T-cell (primary cell): ENCODE measurements around the gene SLC8A1. TPM values are rescaled to one million over a fixed set of nuclear protein-coding genes. Genes with fewer than 3 reads are reported as not detected.
A peak's percentile ranks its signal among the peaks of the same experiment; 100 is the strongest.

Experiments
- ATAC-seq, 4 experiments: fragments of 200-7000 bp in 3 of 4; fragments of 150-1000 bp in 1 of 4; cut with Tn5 transposase; replicated peaks in 1 of 4; 1 replicate in 3 of 4; 2 replicates in 1 of 4; pipeline ENCODE4 v1.10.0; 2021; ENCODE audit warnings: moderate library complexity in 3 of 4, mild to moderate bottlenecking in 2 of 4, moderate number of reproducible peaks in 1 of 4
- CTCF ChIA-PET, 2 donors: fragments of 300-600 bp; sonication (Branson Sonifier 250); formaldehyde crosslinking; loops; one replicate each; lab custom pipeline; 2022; ENCODE audit warnings: antibody characterized with exemption in 2 of 2; lab: Charles Lee
- POLR2A ChIA-PET, 2 donors: fragments of 300-600 bp; sonication (Branson Sonifier 250); formaldehyde crosslinking; loops; one replicate each; lab custom pipeline; 2022; ENCODE audit warnings: antibody characterized with exemption in 2 of 2; lab: Charles Lee
- DNase-seq, 35 experiments: peaks; one replicate each; pipeline versions ENCODE4 v3.0.0 to v3.0.0-alpha.2; 2013 to 2023
- H3K27ac ChIP-seq: one replicate; pipeline ENCODE4 v1.5.1; 2013; ENCODE audit warnings: low read length
- H3K27me3 ChIP-seq, 2 experiments: replicated peaks in 1 of 2; 1 replicate in 1 of 2; 2 replicates in 1 of 2; pipeline versions ENCODE4 v1.6.1 to v1.7.0; 2013; ENCODE audit warnings: low read length in 1 of 2, mixed read lengths in 1 of 2; ENCODE audit not compliant: control insufficient read depth in 2 of 2, insufficient read depth in 2 of 2; ENCODE audit errors: extremely low read depth in 1 of 2
- H3K36me3 ChIP-seq, 2 donors: 1 replicate in 1 of 2; 2 replicates in 1 of 2; pipeline versions ENCODE4 v1.6.1 to v1.7.0; 2013; ENCODE audit warnings: low read length in 1 of 2; ENCODE audit not compliant: control insufficient read depth in 2 of 2, insufficient read depth in 1 of 2; ENCODE audit errors: extremely low read depth in 1 of 2
- H3K4me1 ChIP-seq, 2 experiments: 1 replicate in 1 of 2; 2 replicates in 1 of 2; pipeline versions ENCODE4 v1.6.1 to v1.7.0; 2013; ENCODE audit warnings: low read length in 2 of 2, mixed read lengths in 1 of 2; ENCODE audit not compliant: insufficient read depth in 2 of 2, control insufficient read depth in 1 of 2; ENCODE audit errors: extremely low read depth in 1 of 2
- H3K4me3 ChIP-seq, 2 donors: 1 replicate in 1 of 2; 2 replicates in 1 of 2; pipeline versions ENCODE4 v1.5.1 to v1.7.0; 2013; ENCODE audit warnings: mild to moderate bottlenecking in 2 of 2, low read length in 1 of 2, moderate library complexity in 1 of 2; ENCODE audit not compliant: control insufficient read depth in 1 of 2; ENCODE audit errors: extremely low read depth in 1 of 2
- H3K9me3 ChIP-seq: 2 replicates; pipeline ENCODE4 v1.7.0; 2013
- H3K27ac Mint-ChIP-seq, 2 donors: one replicate each; pipeline ENCODE4 v1.8.0; 2020 to 2021; ENCODE audit warnings: mild to moderate bottlenecking in 2 of 2, mixed read lengths in 2 of 2
- H3K27me3 Mint-ChIP-seq, 2 donors: one replicate each; pipeline ENCODE4 v1.8.0; 2021 to 2022; ENCODE audit warnings: mixed read lengths in 2 of 2
- H3K36me3 Mint-ChIP-seq: one replicate; pipeline ENCODE4 v1.8.0; 2021; ENCODE audit warnings: mixed read lengths
- H3K4me1 Mint-ChIP-seq, 3 donors: one replicate each; pipeline ENCODE4 v1.8.0; 2020 to 2022; ENCODE audit warnings: mixed read lengths in 3 of 3, mild to moderate bottlenecking in 1 of 3
- H3K4me3 Mint-ChIP-seq, 3 donors: one replicate each; pipeline ENCODE4 v1.8.0; 2020 to 2022; ENCODE audit warnings: mild to moderate bottlenecking in 3 of 3, mixed read lengths in 3 of 3, moderate library complexity in 3 of 3
- H3K9me3 Mint-ChIP-seq, 3 donors: one replicate each; pipeline ENCODE4 v1.8.0; 2020 to 2022; ENCODE audit warnings: mixed read lengths in 3 of 3
- WGBS: methylation state at CpG from one replicate; pipeline ENCODE4 v1.1.5; 2013; ENCODE audit warnings: missing lambda C conversion rate; ENCODE audit not compliant: insufficient coverage; 5-methylcytosine and 5-hydroxymethylcytosine counted together
- total RNA-seq, 35 experiments: library from RNA in 6 of 35; stranded (reverse) in 6 of 35; fragments of 120-200 nt in 1 of 35; gene quantifications; one replicate each; pipeline versions ENCODE4 v1.2.1 to v1.2.4 and lab custom pipeline; 2013 to 2026

SLC8A1 gene
- total RNA-seq, 5 donors from 2014 or later (not counting 1 experiment from before 2014, with no cell fraction given) = 0.09 to 0.35 (median 0.13) TPM

- no peak overlapping the region for H3K4me3 ChIP-seq
- no peaks in the 10 kb centered on the region for H3K4me1 Mint-ChIP-seq
- H3K9me3 ChIP-seq = no peaks in the 10 kb centered on the region
- no peaks in the 10 kb centered on the region for H3K36me3 ChIP-seq
- DNase-seq (no peak), ATAC-seq (no peak)
- no peaks in the 10 kb centered on the region for H3K36me3 Mint-ChIP-seq
- H3K4me1 ChIP-seq = no peaks in the 10 kb centered on the region
- H3K27me3 ChIP-seq = no peaks in the 10 kb centered on the region
- ChIA-PET CTCF (no interaction called here), POLR2A (no interaction called here)
- H3K4me3 Mint-ChIP-seq = no peak overlapping the region
- no peak overlapping the region for H3K27ac Mint-ChIP-seq
- WGBS = no CpG with 5 or more reads among the region's 2 CpGs
- H3K27ac ChIP-seq = no peak overlapping the region
- H3K27me3 Mint-ChIP-seq = no peaks in the 10 kb centered on the region
- H3K9me3 Mint-ChIP-seq = no peaks in the 10 kb centered on the region
Observed at GRCh38 chr2:40249577-40249976, 202.3 kb downstream of the SLC8A1 start.

GRCh38 chr2:40248294-40248693, 203.6 kb downstream of the SLC8A1 start:
- ATAC-seq = no peak
- no CpG with 5 or more reads among the region's 1 CpG for WGBS
- H3K27me3 Mint-ChIP-seq = no peaks in the 10 kb centered on the region

GRCh38 chr2:40244675-40245074, 207.2 kb downstream of the SLC8A1 start:
- H3K36me3 ChIP-seq = no peaks in the 10 kb centered on the region
- no peak for ATAC-seq
- no peak overlapping the region for H3K27ac ChIP-seq
- H3K4me1 ChIP-seq = no peaks in the 10 kb centered on the region
- H3K27me3 ChIP-seq = no peaks in the 10 kb centered on the region
- peak in 2 of 35 experiments; percentile 0 to 1 for DNase-seq
- no peak overlapping the region for H3K4me3 Mint-ChIP-seq
- POLR2A ChIA-PET = no interaction called here
- H3K4me1 Mint-ChIP-seq = no peaks in the 10 kb centered on the region
- no peaks in the 10 kb centered on the region for H3K27me3 Mint-ChIP-seq
- CTCF ChIA-PET = no interaction called here
- H3K36me3 Mint-ChIP-seq = no peaks in the 10 kb centered on the region
- no peak overlapping the region for H3K4me3 ChIP-seq
- H3K9me3 Mint-ChIP-seq = no peaks in the 10 kb centered on the region
- no peak overlapping the region for H3K27ac Mint-ChIP-seq
- WGBS = 0% methylated on average over 1 of the region's 1 CpG
- no peaks in the 10 kb centered on the region for H3K9me3 ChIP-seq

More at GRCh38 chr2:40248294-40248693, 203.6 kb downstream of the SLC8A1 start:
- Mint-ChIP-seq H3K27ac (no peak overlapping the region), H3K4me1 (no peaks in the 10 kb centered on the region), H3K36me3 (no peaks in the 10 kb centered on the region), H3K4me3 (no peak overlapping the region), H3K9me3 (no peaks in the 10 kb centered on the region)
- Histone ChIP-seq H3K36me3 (no peaks in the 10 kb centered on the region), H3K27me3 (no peaks in the 10 kb centered on the region), H3K4me1 (no peaks in the 10 kb centered on the region), H3K4me3 (no peak overlapping the region), H3K9me3 (no peaks in the 10 kb centered on the region), H3K27ac (no peak overlapping the region)
- ChIA-PET CTCF (no interaction called here), POLR2A (no interaction called here)
- DNase-seq = no peak

- WGBS = no CpG with 5 or more reads among the region's 6 CpGs
- no peaks in the 10 kb centered on the region for H3K27me3 Mint-ChIP-seq
- Histone ChIP-seq H3K36me3 (no peaks in the 10 kb centered on the region), H3K27ac (no peak overlapping the region), H3K4me1 (no peaks in the 10 kb centered on the region), H3K9me3 (no peaks in the 10 kb centered on the region), H3K27me3 (no peaks in the 10 kb centered on the region), H3K4me3 (no peak overlapping the region)
- no peak overlapping the region for H3K4me3 Mint-ChIP-seq
- H3K9me3 Mint-ChIP-seq = no peaks in the 10 kb centered on the region
- no peaks in the 10 kb centered on the region for H3K4me1 Mint-ChIP-seq
- CTCF ChIA-PET = no interaction called here
- no peaks in the 10 kb centered on the region for H3K36me3 Mint-ChIP-seq
- DNase-seq (no peak), ATAC-seq (no peak)
- POLR2A ChIA-PET = no interaction called here
- H3K27ac Mint-ChIP-seq = no peak overlapping the region
Observed at GRCh38 chr2:40244251-40244650, 207.6 kb downstream of the SLC8A1 start.

GRCh38 chr2:40243581-40244187, 208.2 kb downstream of the SLC8A1 start:
- ChIA-PET POLR2A (no interaction called here), CTCF (no interaction called here)
- Histone ChIP-seq H3K36me3 (no peaks in the 10 kb centered on the region), H3K4me3 (no peak overlapping the region), H3K27me3 (no peaks in the 10 kb centered on the region), H3K9me3 (no peaks in the 10 kb centered on the region), H3K4me1 (no peaks in the 10 kb centered on the region), H3K27ac (no peak overlapping the region)
- Mint-ChIP-seq H3K36me3 (no peaks in the 10 kb centered on the region), H3K9me3 (no peaks in the 10 kb centered on the region), H3K4me1 (no peaks in the 10 kb centered on the region), H3K4me3 (no peak overlapping the region), H3K27ac (no peak overlapping the region), H3K27me3 (no peaks in the 10 kb centered on the region)
- no CpG with 5 or more reads among the region's 3 CpGs for WGBS
- ATAC-seq = no peak
- no peak for DNase-seq

GRCh38 chr2:40242315-40242714, 209.6 kb downstream of the SLC8A1 start:
- WGBS = 0% methylated on average over 1 of the region's 3 CpGs
- H3K27ac Mint-ChIP-seq = no peak overlapping the region
- H3K36me3 ChIP-seq = no peaks in the 10 kb centered on the region
- no peaks in the 10 kb centered on the region for H3K27me3 Mint-ChIP-seq
- no peaks in the 10 kb centered on the region for H3K4me1 Mint-ChIP-seq
- no peaks in the 10 kb centered on the region for H3K36me3 Mint-ChIP-seq
- no peak overlapping the region for H3K27ac ChIP-seq
- H3K4me3 ChIP-seq = no peak overlapping the region
- DNase-seq (no peak), ATAC-seq (no peak)
- no peaks in the 10 kb centered on the region for H3K27me3 ChIP-seq
- peaks cover 0 to under 1% (median 0%) of the 10 kb centered on the region in 3 donors for H3K9me3 Mint-ChIP-seq
- H3K4me3 Mint-ChIP-seq = no peak overlapping the region
- ChIA-PET POLR2A (no interaction called here), CTCF (no interaction called here)
- no peaks in the 10 kb centered on the region for H3K4me1 ChIP-seq
- H3K9me3 ChIP-seq = no peaks in the 10 kb centered on the region

- Mint-ChIP-seq H3K27ac (no peak overlapping the region), H3K27me3 (no peaks in the 10 kb centered on the region), H3K36me3 (no peaks in the 10 kb centered on the region), H3K4me1 (no peaks in the 10 kb centered on the region), H3K9me3 (peaks cover 0 to 3% (median 0%) of the 10 kb centered on the region in 3 donors), H3K4me3 (no peak overlapping the region)
- POLR2A ChIA-PET = no interaction called here
- Histone ChIP-seq H3K27me3 (no peaks in the 10 kb centered on the region), H3K27ac (no peak overlapping the region), H3K9me3 (no peaks in the 10 kb centered on the region), H3K36me3 (no peaks in the 10 kb centered on the region), H3K4me3 (no peak overlapping the region), H3K4me1 (no peaks in the 10 kb centered on the region)
- no peak for ATAC-seq
- DNase-seq = no peak
- no CpG with 5 or more reads among the region's 5 CpGs for WGBS
- CTCF ChIA-PET = no interaction called here
Observed at GRCh38 chr2:40240070-40240469, 211.8 kb downstream of the SLC8A1 start.
